ENCODE data around the gene SMURF2.

- no peak for TF ChIP-seq POLR2A (IDR thresholded peaks at IDR 0.05; ENCODE audit: low read depth, low read length)
- peak; percentile 46 to 68 (median 62) for TF ChIP-seq CTCF (IDR thresholded peaks at IDR 0.05 in 2 of 3, conservative IDR thresholded peaks at IDR 0.05 in 1 of 3; ENCODE audit: control insufficient read depth in 2 of 3, extremely low read depth in 1 of 3, insufficient read depth in 1 of 3, low read depth in 3 of 3, low read length in 3 of 3)
- TF ChIP-seq POLR2AphosphoS5 (IDR thresholded peaks at IDR 0.05; ENCODE audit: low read length), result no peak
- no peak for TF ChIP-seq FOXK2 (IDR thresholded peaks at IDR 0.05)
- TF ChIP-seq TCF3 (IDR thresholded peaks at IDR 0.05; ENCODE audit: borderline replicate concordance, insufficient read depth, low read depth, low read length), result no peak
- TF ChIP-seq RAD21 (IDR thresholded peaks at IDR 0.05; ENCODE audit: insufficient read depth, low read depth, low read length), result peak; percentile 38
- no peak for TF ChIP-seq EGR1 (IDR thresholded peaks at IDR 0.05; ENCODE audit: borderline replicate concordance in 1 of 2, low read depth in 2 of 2, low read length in 2 of 2)
- TF ChIP-seq DPF2 (IDR thresholded peaks at IDR 0.05), result no peak
- peak; percentile 30; the same call in 1 of the 2 replicates for TF ChIP-seq SIN3A (IDR thresholded peaks at IDR 0.05; ENCODE audit: low read depth, low read length)
- no peak for TF ChIP-seq BCLAF1 (IDR thresholded peaks at IDR 0.05)
- no peak for TF ChIP-seq PML (IDR thresholded peaks at IDR 0.05; ENCODE audit: low read length)
- no peak for TF ChIP-seq KAT2A (conservative IDR thresholded peaks at IDR 0.05; ENCODE audit: control insufficient read depth, low read depth, low read length)
- TF ChIP-seq ZBTB40 (IDR thresholded peaks at IDR 0.05; ENCODE audit: borderline replicate concordance), result no peak
- no peak for TF ChIP-seq MAX (IDR thresholded peaks at IDR 0.05; ENCODE audit: low read depth, low read length)
Measured at GRCh38 chr17:64507413-64507782, 154.7 kb downstream of the SMURF2 start.
